NT2/D1 (cell line): ENCODE data around the gene UBE2J1.

Experiments used
- DNase-seq: peaks from one replicate; pipeline ENCODE4 v3.0.0-alpha.2; 2011; ENCODE audit warnings: low read depth, low spot score
- H3K27me3 ChIP-seq: 2 replicates; pipeline ENCODE4 v1.6.0; 2011; ENCODE audit warnings: mild to moderate bottlenecking; ENCODE audit not compliant: insufficient read length, insufficient read depth
- H3K36me3 ChIP-seq: 2 replicates; pipeline ENCODE4 v1.6.1; 2011; ENCODE audit warnings: mild to moderate bottlenecking, low read length, mixed read lengths; ENCODE audit not compliant: insufficient read depth, insufficient read length
- H3K4me1 ChIP-seq: 2 replicates; pipeline ENCODE4 v1.5.1; 2011; ENCODE audit not compliant: insufficient read depth, insufficient read length
- H3K4me3 ChIP-seq: 2 replicates; pipeline ENCODE4 v1.5.1; 2011; ENCODE audit warnings: low read depth; ENCODE audit not compliant: insufficient read length
- H3K9ac ChIP-seq: 2 replicates; pipeline ENCODE4 v1.6.0; 2011; ENCODE audit warnings: low read depth; ENCODE audit not compliant: insufficient read length
- H3K9me3 ChIP-seq: 2 replicates; pipeline ENCODE4 v1.5.1; 2011; ENCODE audit warnings: mild to moderate bottlenecking, low read length; ENCODE audit not compliant: insufficient read depth
- SUZ12 ChIP-seq: IDR thresholded peaks from 2 replicates; pipeline ENCODE4 v1.6.1; 2011; ENCODE audit not compliant: insufficient read length, insufficient read depth; ENCODE audit errors: extremely low read depth
- YY1 ChIP-seq: IDR thresholded peaks from 2 replicates; pipeline ENCODE4 v1.6.1; 2011; ENCODE audit not compliant: insufficient read length, insufficient read depth
- ZNF274 ChIP-seq: IDR thresholded peaks from 2 replicates; pipeline ENCODE4 v1.6.1; 2011; ENCODE audit warnings: mild to moderate bottlenecking, low read depth, low read length

Gene UBE2J1

DNA sequence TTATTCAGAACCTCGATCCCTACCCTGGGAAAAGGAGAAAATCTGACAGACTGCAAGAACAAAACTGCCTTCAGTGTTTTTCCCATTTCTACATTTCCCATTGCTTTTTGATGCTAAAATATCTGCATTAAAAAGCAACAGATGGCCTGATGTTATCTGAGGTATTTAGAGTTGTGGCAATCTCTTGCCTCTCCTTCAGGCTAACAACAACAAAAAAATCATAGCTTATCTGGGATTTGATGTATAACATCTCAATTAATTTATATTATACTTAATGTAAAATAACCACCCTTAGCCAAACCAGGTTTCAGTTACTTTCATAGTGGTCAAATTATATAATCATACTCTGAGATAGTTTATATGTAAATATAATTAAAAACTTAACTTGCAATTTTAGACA lies 21.6 kb downstream of the UBE2J1 start:
- peaks cover 62% of the 10 kb centered on the region for H3K36me3 ChIP-seq

DNA sequence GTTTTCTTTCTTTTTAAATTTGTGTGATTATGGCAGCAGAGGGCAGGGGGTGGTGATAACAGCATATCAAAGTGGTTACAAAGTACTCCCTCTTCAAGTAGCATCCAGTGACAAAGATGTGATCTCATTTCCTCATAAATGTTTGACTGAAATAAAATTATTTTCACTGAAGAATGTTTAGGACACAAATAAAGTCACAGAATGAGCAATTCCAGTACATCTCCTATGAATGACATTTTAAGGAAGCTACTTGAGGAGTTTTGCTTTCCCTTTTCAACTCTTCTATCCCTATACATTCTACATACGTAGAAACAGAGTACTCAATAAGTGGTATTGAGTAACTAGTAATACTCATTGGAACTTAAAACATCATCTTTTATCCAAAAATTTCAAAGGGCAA lies 23.5 kb downstream of the UBE2J1 start:
- Histone ChIP-seq H3K4me3 (no peak overlapping the region), H3K4me1 (no peaks in the 10 kb centered on the region), H3K9ac (no peak overlapping the region), H3K9me3 (no peaks in the 10 kb centered on the region), H3K36me3 (peaks cover 59% of the 10 kb centered on the region), H3K27me3 (no peaks in the 10 kb centered on the region)
- no peak for DNase-seq
- TF ChIP-seq SUZ12 (no peak), ZNF274 (no peak), YY1 (no peak)

More for the DNA sequence above, 21.6 kb downstream of the UBE2J1 start:
- H3K4me1 ChIP-seq: no peaks in the 10 kb centered on the region
- H3K9ac ChIP-seq: no peak overlapping the region
- no peaks in the 10 kb centered on the region for H3K9me3 ChIP-seq
- no peak for DNase-seq
- H3K27me3 ChIP-seq: no peaks in the 10 kb centered on the region
- H3K4me3 ChIP-seq: no peak overlapping the region
- TF ChIP-seq ZNF274 (no peak), SUZ12 (no peak), YY1 (no peak)

DNA sequence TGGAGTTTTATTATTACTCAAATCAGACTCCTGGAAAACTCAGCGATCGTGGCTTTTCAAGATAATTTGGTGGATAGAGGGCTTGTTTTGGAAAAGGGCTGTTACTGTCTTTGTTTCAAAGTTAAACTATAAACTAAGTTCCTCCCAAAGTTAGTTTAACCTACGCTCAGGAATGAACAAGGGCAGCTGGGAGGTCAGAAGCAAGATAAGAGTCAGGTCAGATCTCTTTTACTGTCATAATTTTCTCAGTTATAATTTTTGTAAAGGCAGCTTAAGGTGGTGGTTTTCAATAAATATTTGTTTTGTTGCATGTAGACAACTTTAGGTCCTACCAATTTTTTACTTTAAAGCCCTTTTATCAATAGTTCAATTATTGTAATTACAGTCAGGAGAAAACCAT lies 28.2 kb downstream of the UBE2J1 start:
- Histone ChIP-seq H3K36me3 (peaks cover 25% of the 10 kb centered on the region), H3K9me3 (peaks cover 32% of the 10 kb centered on the region), H3K27me3 (no peaks in the 10 kb centered on the region), H3K4me3 (no peak overlapping the region), H3K4me1 (no peaks in the 10 kb centered on the region), H3K9ac (no peak overlapping the region)
- DNase-seq: no peak
- TF ChIP-seq ZNF274: no peak
- no peak for TF ChIP-seq SUZ12
- no peak for TF ChIP-seq YY1

DNA sequence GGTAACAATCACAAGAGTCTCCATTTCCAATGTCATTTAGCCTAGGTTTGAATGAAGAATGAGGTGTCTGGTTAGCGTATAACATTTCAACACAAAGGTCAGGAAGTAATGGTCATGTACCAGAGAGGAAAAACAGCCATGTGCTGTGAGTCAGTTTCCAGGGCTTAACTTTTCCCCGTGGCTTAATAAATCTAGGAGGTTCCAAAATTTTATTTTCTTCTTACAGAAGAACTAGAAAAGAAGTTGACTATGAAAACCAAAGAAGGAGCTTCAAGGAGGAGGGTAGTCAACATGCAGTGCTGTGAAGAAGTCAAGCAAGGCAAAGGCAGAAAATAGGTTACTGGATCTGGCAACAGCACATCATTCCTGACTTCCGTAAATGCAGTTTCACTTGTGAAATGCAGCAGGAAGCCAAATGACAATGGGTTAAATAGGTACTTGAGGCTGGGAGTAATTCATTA lies 29.0 kb downstream of the UBE2J1 start:
- no peak for DNase-seq

DNA sequence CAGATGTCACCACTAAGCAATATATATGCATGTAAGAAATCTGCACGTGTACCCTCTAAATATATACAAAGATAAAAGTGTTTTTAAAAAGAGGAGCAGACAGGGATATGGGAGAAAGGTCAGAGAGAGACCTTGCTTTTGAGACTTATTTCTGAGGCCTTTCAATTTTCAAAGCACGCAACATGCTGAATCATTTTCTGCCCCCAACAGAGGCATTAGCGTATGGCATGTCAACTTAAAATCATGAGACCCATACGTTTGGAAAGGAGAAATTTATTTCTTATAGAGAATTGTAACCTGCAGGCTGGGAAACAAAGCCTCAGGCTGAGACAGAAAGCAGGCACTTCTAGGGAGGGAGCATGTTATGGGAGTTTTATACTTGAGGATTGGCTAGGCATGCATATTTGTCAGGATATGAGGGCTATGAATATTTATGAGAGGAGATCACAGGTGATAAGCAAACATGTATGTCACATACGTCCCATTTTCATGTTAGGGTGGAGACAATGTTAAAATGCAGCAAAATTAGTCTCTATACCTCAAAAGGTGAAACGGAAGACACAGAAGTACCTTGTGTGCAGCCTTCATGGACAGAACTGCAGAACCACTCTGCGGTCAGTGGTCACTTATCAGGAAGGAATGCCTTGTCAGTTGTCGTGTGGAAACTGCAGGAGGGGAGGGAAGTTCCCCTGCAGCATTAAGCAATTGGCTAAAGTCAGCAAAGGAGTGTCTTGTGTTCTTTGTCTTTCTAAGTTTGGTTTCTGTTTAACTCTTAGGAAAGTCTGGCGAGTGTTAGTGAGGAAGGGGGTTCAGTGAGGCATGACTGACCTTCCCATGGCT lies 31.2 kb downstream of the UBE2J1 start:
- Histone ChIP-seq H3K36me3 (peaks cover 4% of the 10 kb centered on the region), H3K4me3 (no peak overlapping the region), H3K4me1 (no peaks in the 10 kb centered on the region), H3K27me3 (no peaks in the 10 kb centered on the region), H3K9me3 (peaks cover 36% of the 10 kb centered on the region), H3K9ac (no peak overlapping the region)
- TF ChIP-seq SUZ12: no peak
- TF ChIP-seq YY1: no peak
- TF ChIP-seq ZNF274: no peak
- DNase-seq: no peak

More for the DNA sequence above, 29.0 kb downstream of the UBE2J1 start:
- H3K4me3 ChIP-seq: no peak overlapping the region
- H3K36me3 ChIP-seq: peaks cover 19% of the 10 kb centered on the region
- no peaks in the 10 kb centered on the region for H3K4me1 ChIP-seq
- TF ChIP-seq ZNF274: no peak
- TF ChIP-seq SUZ12: no peak
- no peak for TF ChIP-seq YY1
- peaks cover 36% of the 10 kb centered on the region for H3K9me3 ChIP-seq
- no peaks in the 10 kb centered on the region for H3K27me3 ChIP-seq
- H3K9ac ChIP-seq: no peak overlapping the region

DNA sequence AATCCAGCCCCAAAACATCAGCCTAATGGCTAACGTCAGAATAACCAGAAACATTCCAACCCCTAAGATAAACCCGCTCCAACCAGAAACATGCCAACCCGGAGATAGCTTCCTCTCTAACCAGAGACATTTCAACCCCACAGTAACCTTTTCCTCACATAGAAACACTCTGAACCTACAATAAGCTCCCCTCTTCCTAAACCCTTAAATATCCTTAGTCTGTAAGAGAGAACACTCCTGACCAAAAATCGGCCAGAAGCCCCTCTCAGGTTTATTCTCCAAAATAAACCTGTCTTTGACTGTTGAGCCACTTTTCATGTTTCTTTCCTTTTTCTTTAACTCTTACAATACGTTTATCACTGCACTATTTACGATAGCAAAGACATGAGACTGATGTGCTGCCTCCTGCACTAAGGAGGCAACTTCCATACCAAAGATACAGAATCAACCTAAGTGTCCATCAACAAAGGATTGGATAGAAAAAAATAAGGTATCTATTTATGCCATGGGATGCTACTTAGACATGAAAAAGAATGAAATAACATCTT lies 32.4 kb downstream of the UBE2J1 start:
- Histone ChIP-seq H3K4me3 (no peak overlapping the region), H3K9ac (no peak overlapping the region), H3K36me3 (peaks cover under 1% of the 10 kb centered on the region), H3K9me3 (peaks cover 36% of the 10 kb centered on the region), H3K27me3 (no peaks in the 10 kb centered on the region), H3K4me1 (no peaks in the 10 kb centered on the region)
- TF ChIP-seq SUZ12 (no peak), YY1 (no peak), ZNF274 (no peak)
- no peak for DNase-seq

DNA sequence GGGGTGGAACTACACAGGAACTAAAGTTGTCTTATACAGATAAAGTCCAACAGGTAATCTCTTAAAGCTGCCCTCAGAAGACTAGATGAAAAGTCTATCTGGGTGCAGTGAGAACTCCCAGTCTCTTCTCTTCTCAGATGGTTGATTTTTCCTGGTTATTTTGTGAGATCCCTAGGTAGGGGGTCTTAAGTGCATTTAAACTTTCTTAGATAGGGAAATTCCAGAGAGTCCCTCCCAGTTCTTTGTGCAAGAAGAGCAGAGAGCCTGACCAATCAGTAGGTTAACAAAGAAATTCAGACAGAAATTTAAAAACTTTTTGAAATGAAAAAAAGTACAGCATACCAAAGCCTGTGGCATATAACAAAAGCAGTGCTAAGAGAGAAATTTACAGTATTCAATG lies 35.5 kb downstream of the UBE2J1 start:
- no peaks in the 10 kb centered on the region for H3K36me3 ChIP-seq

More for the DNA sequence above, 35.5 kb downstream of the UBE2J1 start:
- no peak for DNase-seq
- no peak overlapping the region for H3K9ac ChIP-seq
- TF ChIP-seq YY1 (no peak), SUZ12 (no peak), ZNF274 (no peak)
- no peaks in the 10 kb centered on the region for H3K27me3 ChIP-seq
- peaks cover 2% of the 10 kb centered on the region for H3K4me1 ChIP-seq
- H3K4me3 ChIP-seq: no peak overlapping the region
- peaks cover 30% of the 10 kb centered on the region for H3K9me3 ChIP-seq
